Measurements from ENCODE around the gene TXNIP.

TXNIP gene

GRCh38 chr1:146020058-146021049, 24.0 kb upstream of the TXNIP start:
- DNase-seq (ENCODE audit: insufficient read length, low spot score) (no peak), FAIRE-seq (no peak)
- TF ChIP-seq CTCF (IDR thresholded peaks at IDR 0.05; ENCODE audit: insufficient read depth, missing control alignments): no peak

GRCh38 chr1:146019231-146020057, 23.1 kb upstream of the TXNIP start:
- DNase-seq (ENCODE audit: insufficient read length, low spot score): no peak
- TF ChIP-seq CTCF (IDR thresholded peaks at IDR 0.05; ENCODE audit: insufficient read depth, missing control alignments): no peak

GRCh38 chr1:146016891-146017290, 20.5 kb upstream of the TXNIP start:
- no peak for DNase-seq (ENCODE audit: insufficient read length, low spot score)
- FAIRE-seq: no peak
- no peak for TF ChIP-seq CTCF (IDR thresholded peaks at IDR 0.05; ENCODE audit: insufficient read depth, missing control alignments)

More at GRCh38 chr1:146019231-146020057, 23.1 kb upstream of the TXNIP start:
- no peak for FAIRE-seq

- DNase-seq (ENCODE audit: insufficient read length, low spot score) (no peak), FAIRE-seq (no peak)
- no peak for TF ChIP-seq CTCF (IDR thresholded peaks at IDR 0.05; ENCODE audit: insufficient read depth, missing control alignments)
These were observed 17.2 kb upstream of the TXNIP start for GRCh38 chr1:146013559-146013922.

GRCh38 chr1:146012703-146013558, 16.6 kb upstream of the TXNIP start:
- FAIRE-seq: peak; percentile 87
- peak; percentile 100 for TF ChIP-seq CTCF (IDR thresholded peaks at IDR 0.05; ENCODE audit: insufficient read depth, missing control alignments)
- DNase-seq (ENCODE audit: insufficient read length, low spot score): no peak

GRCh38 chr1:146010126-146010738, 13.9 kb upstream of the TXNIP start:
- no peak for TF ChIP-seq CTCF (IDR thresholded peaks at IDR 0.05; ENCODE audit: insufficient read depth, missing control alignments)
- no peak for DNase-seq (ENCODE audit: insufficient read length, low spot score)
- FAIRE-seq: no peak
